ENCODE results near the gene ANXA9.
A peak's percentile ranks its signal among the peaks of the same experiment; 100 is the strongest.

The ANXA9 gene

GRCh38 chr1:150973836-150974579, 8.1 kb upstream of the ANXA9 start:
- no peak for TF ChIP-seq CTCF (IDR thresholded peaks at IDR 0.05; ENCODE audit: low read depth, low read length)
- in situ Hi-C loops (cut with HindIII; ENCODE audit: low sequenced_read_pairs), result no loop called here
- peak overlapping the region; percentile 74 for H3K4me3 ChIP-seq (ENCODE audit: low read depth, low read length)
- DNase-seq (ENCODE audit: low read depth, low spot score), result no peak

GRCh38 chr1:150974580-150975478, 7.3 kb upstream of the ANXA9 start, which contains the start of gene CERS2:
Gene CERS2, minus strand, starts transcription at chr1:150974835. Its CDS starts 5,745 bp downstream, at chr1:150969090.
- TF ChIP-seq CTCF (IDR thresholded peaks at IDR 0.05; ENCODE audit: low read depth, low read length), result no peak
- peak; percentile 80 for DNase-seq (ENCODE audit: low read depth, low spot score)
- H3K4me3 ChIP-seq (ENCODE audit: low read depth, low read length), result peak within 1 kb of the TSS; percentile 74
- in situ Hi-C loops (cut with HindIII; ENCODE audit: low sequenced_read_pairs), result no loop called here

GRCh38 chr1:150976401-150976821, 5.7 kb upstream of the ANXA9 start:
- DNase-seq (ENCODE audit: low read depth, low spot score), result no peak
- no peak for TF ChIP-seq CTCF (IDR thresholded peaks at IDR 0.05; ENCODE audit: low read depth, low read length)
- in situ Hi-C loops (cut with HindIII; ENCODE audit: low sequenced_read_pairs), result no loop called here
- H3K4me3 ChIP-seq (ENCODE audit: low read depth, low read length), result no peak overlapping the region

- DNase-seq (ENCODE audit: low read depth, low spot score), result no peak
- in situ Hi-C loops (cut with HindIII; ENCODE audit: low sequenced_read_pairs), result no loop called here
- no peak overlapping the region for H3K4me3 ChIP-seq (ENCODE audit: low read depth, low read length)
- TF ChIP-seq CTCF (IDR thresholded peaks at IDR 0.05; ENCODE audit: low read depth, low read length), result no peak
Observed at GRCh38 chr1:150976879-150977694, 5.0 kb upstream of the ANXA9 start.

GRCh38 chr1:150979092-150980056, 2.7 kb upstream of the ANXA9 start:
- H3K4me3 ChIP-seq (ENCODE audit: low read depth, low read length), result no peak overlapping the region
- TF ChIP-seq CTCF (IDR thresholded peaks at IDR 0.05; ENCODE audit: low read depth, low read length), result peak; percentile 100
- in situ Hi-C loops (cut with HindIII; ENCODE audit: low sequenced_read_pairs), result no loop called here
- peak; percentile 92 for DNase-seq (ENCODE audit: low read depth, low spot score)

All from astrocyte of the spinal cord (primary cell).